OCI-LY7 (cell line): ENCODE results near the gene MUC22.

ENCODE experiments used
- CTCF ChIP-seq: fragments of 200-600 bp; sonication (generic); conservative IDR thresholded peaks from 2 replicates; pipeline ENCODE4 v1.5.1; 2014; ENCODE audit warnings: mild to moderate bottlenecking, antibody characterized with exemption, low read length, moderate library complexity, mixed read lengths
- EZH2phosphoT487 ChIP-seq: fragments of 200-600 bp; sonication (generic); IDR thresholded peaks from 2 replicates; pipeline ENCODE4 v1.6.1; 2018; ENCODE audit warnings: low read depth, borderline replicate concordance, mild to moderate bottlenecking, mixed run types, antibody characterized with exemption, low read length, moderate library complexity, mixed read lengths

GRCh38 chr6:31005249-31006020, 4.8 kb upstream of the MUC22 start:
- no peak for TF ChIP-seq EZH2phosphoT487
- no peak for TF ChIP-seq CTCF
